Muscle of back (tissue), 11 donors: Measurements from ENCODE around the gene ACBD6. TPM values are rescaled to one million over a fixed set of nuclear protein-coding genes. Genes with fewer than 3 reads are reported as not detected.
"Not testable (repeated sequence)": the region's sequence is repeated elsewhere in the genome, so short reads cannot be mapped to it uniquely, and the experiment has no call there.

ENCODE experiments used
- DNase-seq, 3 donors: peaks; one replicate each; pipeline versions ENCODE4 v3.0.0 to v3.0.0-alpha.2; 2013
- polyA plus RNA-seq, 10 donors: library from polyadenylated mRNA; unstranded; fragments of 120-200 nt; gene quantifications; one replicate each; pipeline ENCODE4 v1.2.1, GENCODE V29; 2013; ENCODE audit not compliant: insufficient read length in 10 of 10

ACBD6 gene
- polyA plus RNA-seq, 10 donors: 39.9 to 53.6 (median 49.5) TPM

GRCh38 chr1:180424848-180425457, 77.4 kb downstream of the ACBD6 start:
- no peak for DNase-seq

GRCh38 chr1:180421614-180422013, 80.8 kb downstream of the ACBD6 start:
- no peak for DNase-seq

- not testable (repeated sequence) for DNase-seq
Measured at GRCh38 chr1:180421145-180421544, 81.2 kb downstream of the ACBD6 start.

- peak in 1 of 3 donors; percentile 12 for DNase-seq
Measured at GRCh38 chr1:180415985-180416633, 86.3 kb downstream of the ACBD6 start.

GRCh38 chr1:180415236-180415848, 87.0 kb downstream of the ACBD6 start:
- no peak for DNase-seq

- no peak for DNase-seq
Measured at GRCh38 chr1:180412583-180412982, 89.8 kb downstream of the ACBD6 start.

GRCh38 chr1:180408128-180408527, 94.2 kb downstream of the ACBD6 start:
- not testable (repeated sequence) for DNase-seq

- DNase-seq: no peak
Measured at GRCh38 chr1:180407051-180407450, 95.3 kb downstream of the ACBD6 start.

- no peak for DNase-seq
Measured at GRCh38 chr1:180402551-180402950, 99.8 kb downstream of the ACBD6 start.

GRCh38 chr1:180402001-180402400, 100.4 kb downstream of the ACBD6 start:
- DNase-seq: no peak

GRCh38 chr1:180397175-180397574, 105.2 kb downstream of the ACBD6 start:
- no peak for DNase-seq

GRCh38 chr1:180392427-180393145, 109.8 kb downstream of the ACBD6 start:
- no peak for DNase-seq

GRCh38 chr1:180392020-180392419, 110.4 kb downstream of the ACBD6 start:
- no peak for DNase-seq

- no peak for DNase-seq
Measured at GRCh38 chr1:180387413-180387812, 115.0 kb downstream of the ACBD6 start.

- DNase-seq: no peak
Measured at GRCh38 chr1:180386745-180387367, 115.5 kb downstream of the ACBD6 start.

- no peak for DNase-seq
Measured at GRCh38 chr1:180385144-180385543, 117.2 kb downstream of the ACBD6 start.

- no peak for DNase-seq
Measured at GRCh38 chr1:180384286-180385005, 117.9 kb downstream of the ACBD6 start.

GRCh38 chr1:180382326-180383115, 119.9 kb downstream of the ACBD6 start:
- no peak for DNase-seq

GRCh38 chr1:180381184-180381580, 121.2 kb downstream of the ACBD6 start:
- DNase-seq: no peak
